Hindlimb muscle (tissue), 1 donor: ENCODE measurements around the gene CHD9. TPM values are rescaled to one million over a fixed set of nuclear protein-coding genes. Genes with fewer than 3 reads are reported as not detected.

Experiments used
- DNase-seq: peaks from one replicate; pipeline ENCODE4 v3.0.0-alpha.2; 2013
- polyA plus RNA-seq: library from polyadenylated mRNA; unstranded; fragments of 120-200 nt; gene quantifications from one replicate; pipeline ENCODE4 v1.2.1, GENCODE V29; 2013; ENCODE audit not compliant: insufficient read length

CHD9 gene
- polyA plus RNA-seq, 1 donor = 45.7 TPM

DNA sequence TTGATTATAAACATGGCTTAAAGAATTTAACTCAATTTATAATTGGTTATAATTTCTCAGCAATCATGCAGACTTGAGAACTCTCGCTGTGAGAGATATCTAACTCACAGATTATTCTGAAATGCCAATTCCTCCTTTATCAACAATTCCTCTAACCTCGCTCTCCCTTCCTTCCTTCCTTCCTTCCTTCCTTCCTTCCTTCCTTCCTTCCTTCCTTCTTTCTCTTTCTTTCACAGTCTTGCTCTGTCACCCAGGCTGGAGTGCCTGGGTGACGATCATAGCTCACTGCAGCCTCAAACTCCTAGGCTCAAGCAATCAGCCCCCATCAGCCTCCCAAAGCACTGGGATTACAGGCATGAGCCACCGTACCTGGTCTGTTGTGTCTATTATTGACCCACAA lies 42.4 kb downstream of the CHD9 start:
- no peak for DNase-seq

DNA sequence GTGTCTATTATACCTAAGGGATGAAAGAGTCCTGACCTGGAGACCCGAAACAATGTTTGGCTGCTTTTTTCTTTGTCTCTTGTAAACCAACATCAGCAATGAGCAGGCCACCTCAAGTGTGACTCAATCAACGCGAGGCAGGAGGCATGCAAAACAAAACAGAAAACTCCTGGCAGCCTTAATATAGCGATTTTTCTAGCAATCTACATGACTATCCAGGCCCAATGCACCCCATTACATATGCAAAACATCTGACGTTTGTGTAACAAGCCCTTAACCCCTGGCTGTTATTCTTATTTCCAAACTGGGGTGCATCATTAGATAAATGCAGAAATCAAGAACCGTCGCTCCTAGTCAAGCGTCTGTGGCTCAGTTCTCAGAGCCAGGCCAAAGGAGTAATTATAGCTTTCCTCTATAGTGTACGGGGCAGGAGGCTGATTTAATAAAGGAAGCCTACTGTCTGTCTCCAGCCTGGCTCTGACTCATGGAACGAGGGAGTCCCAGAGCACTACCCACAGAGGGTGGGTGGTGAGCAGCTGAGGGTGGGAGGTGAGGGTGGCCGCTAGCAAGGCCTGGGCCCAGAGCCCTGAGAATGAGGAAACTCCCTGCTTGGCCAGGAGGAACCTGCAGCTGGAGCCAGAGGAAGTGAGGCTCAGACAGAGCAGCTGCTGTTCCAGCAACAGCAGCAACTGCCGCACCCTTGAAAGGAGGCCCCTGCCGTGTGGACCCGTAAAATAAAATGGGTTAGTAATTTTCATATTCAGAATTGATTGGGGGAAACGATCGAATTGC lies 43.9 kb downstream of the CHD9 start:
- DNase-seq = peak; percentile 90

GRCh38 chr16:53099318-53100130 lies 44.7 kb downstream of the CHD9 start:
- peak; percentile 85 for DNase-seq

DNA sequence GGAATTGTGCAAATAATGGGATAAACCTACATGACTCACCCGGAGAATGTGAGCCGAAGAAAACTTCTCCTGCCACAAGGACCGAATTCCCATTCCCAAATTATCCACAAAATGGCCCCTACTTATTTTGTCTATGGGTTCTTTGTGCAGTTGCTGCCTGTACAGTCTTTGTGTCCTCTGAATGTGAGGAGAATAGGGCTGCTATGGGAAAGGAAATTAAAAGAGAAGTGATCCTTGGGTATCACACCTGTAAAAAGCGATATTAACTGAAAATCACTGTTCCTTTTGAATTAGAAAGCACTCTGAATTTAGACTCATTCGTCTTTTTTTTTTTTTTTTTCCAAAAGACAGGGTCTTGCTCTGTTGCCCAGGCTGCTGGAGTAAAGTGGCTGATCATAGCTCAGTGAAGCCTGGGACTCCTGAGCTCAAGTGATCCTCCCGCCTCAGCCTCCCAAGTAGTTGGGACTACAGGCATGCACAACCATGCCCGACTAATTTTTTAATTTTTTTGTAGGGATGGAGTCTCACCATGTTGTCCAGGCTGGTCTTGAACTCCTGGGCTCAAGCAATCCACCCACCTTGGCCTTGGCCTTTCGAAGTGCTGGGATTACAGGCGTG lies 45.4 kb downstream of the CHD9 start:
- DNase-seq = no peak

- no peak for DNase-seq
Observed at GRCh38 chr16:53100889-53101288, 46.1 kb downstream of the CHD9 start.

DNA sequence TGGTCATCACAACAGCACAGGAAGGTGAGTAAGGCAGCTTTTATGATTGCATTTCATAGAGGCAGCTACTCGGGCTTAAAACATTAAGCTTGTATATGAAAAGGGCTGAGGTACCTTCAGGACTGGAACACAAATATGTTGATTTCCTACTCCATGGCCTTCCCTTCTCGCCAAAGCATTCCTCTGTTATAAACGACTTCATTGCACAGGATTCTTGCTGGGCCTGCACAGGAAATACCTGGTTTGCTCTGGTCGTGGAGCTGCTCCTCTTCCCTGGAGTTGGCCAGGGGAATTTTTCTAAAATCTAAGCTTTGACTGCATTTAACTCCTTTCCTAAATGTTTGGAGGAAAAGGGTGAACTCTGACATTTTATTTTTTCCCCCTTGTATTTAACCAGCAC lies 49.0 kb downstream of the CHD9 start:
- DNase-seq = no peak

DNA sequence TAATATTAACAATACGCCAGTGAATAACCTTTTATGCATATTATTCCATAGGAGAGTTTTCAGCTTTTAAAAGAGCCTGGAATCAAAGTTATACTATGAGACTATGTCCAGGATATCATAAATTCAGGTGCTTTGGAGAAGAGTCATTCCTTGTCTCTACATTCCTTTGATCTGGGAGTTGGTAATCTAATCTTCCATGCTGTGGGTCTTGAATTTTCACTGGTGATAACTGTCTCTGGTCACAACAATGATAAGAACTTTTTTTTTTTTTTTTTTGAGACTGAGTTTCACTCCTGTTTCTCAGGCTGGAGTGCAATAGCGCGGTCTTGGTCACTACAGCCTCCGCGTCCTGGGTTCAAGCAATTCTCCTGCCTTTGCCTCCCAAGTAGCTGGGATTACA lies 50.8 kb downstream of the CHD9 start:
- DNase-seq = no peak

DNA sequence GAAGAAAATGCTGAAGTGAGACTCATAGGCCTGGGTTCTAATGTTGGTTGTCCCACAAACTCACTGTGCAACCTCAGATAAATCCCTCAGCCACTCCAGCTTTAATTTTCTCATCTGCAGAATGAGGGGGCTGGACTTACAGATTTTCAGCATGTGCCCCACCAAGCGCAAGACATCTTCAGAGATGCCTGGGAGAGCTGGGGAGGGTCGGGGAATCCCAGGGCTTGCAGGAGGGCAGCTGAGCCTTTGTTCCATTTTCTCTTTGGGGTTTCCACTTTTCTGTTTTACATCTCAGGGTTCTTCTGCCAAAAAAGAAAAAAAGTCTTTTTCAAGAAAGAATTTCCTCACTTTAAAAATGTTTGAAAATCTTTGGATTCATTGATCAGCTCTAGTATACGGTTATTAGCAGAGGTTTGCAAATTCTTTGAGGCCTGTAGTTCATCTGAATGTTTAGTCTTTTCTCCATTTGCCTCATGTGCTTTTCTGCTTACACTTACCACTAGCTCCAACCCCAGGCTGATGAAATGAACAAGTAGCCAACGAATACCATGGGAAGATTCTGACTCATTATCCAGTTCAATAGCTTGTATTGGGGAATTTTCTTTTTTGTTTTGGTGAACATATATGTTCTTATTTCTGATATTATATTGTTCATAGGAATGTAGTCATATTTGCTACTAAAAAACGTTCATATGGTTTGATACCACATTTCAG lies 56.4 kb downstream of the CHD9 start:
- no peak for DNase-seq

DNA sequence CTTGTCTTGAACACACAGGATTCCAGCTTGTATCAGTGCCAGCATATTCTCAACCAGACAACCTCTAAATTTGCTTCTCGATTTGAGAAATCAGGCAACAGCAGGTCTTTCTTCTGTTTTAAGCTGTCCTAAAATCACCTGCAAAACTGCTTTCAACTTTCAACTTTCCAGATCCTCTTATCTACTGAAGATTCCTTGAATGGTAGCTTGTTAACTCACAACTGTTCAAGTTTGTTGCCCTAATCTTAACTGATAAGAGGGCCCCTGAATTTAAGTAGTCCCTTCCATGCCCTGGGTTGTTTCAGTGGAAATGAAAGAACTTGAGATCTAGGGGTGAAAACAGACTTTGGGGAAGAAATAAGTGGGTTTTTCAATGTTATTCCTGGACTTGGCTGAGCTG lies 57.2 kb downstream of the CHD9 start:
- DNase-seq = no peak

GRCh38 chr16:53115047-53115446 lies 60.3 kb downstream of the CHD9 start:
- DNase-seq = no peak

DNA sequence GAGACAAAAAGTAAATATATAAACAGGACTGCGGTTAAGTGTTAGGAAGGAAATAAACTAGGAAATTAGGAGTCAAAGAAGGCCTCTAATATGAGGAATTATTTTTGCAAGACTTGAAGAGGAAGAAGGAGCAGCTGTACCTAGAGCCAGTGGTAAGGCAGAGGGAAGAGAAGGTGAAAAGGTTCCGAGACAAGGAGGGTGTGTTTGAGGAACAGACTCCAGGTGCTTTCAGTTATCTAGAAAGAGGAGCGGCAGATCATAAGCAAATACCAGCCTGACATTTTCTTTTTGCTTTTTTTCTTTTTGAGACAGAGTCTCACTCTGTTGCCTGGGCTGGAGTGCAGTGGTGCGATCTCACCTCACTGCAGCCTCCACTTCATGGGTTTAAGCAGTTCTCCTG lies 61.0 kb downstream of the CHD9 start:
- no peak for DNase-seq

GRCh38 chr16:53121043-53121620 lies 66.3 kb downstream of the CHD9 start:
- DNase-seq = no peak

- DNase-seq = no peak
Observed at GRCh38 chr16:53121661-53122060, 66.9 kb downstream of the CHD9 start.

DNA sequence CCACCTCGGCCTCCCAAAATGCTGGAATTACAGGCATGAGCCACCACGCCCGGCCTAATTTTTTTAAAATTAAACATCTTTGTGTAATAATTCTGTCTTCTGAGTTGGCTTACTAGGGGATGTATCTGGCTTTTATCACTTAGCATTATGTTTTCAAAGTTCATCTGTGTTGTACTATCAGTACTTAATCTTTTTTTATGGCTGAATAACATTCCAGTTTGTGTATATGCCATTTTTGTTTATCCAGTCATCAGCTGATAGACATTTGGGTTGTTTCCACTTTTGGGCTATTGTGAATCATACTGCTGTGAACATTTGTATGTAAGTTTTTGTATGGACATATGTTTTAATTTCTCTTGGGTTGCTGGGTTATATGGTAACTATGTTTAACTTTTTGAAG lies 69.0 kb downstream of the CHD9 start:
- no peak for DNase-seq

DNA sequence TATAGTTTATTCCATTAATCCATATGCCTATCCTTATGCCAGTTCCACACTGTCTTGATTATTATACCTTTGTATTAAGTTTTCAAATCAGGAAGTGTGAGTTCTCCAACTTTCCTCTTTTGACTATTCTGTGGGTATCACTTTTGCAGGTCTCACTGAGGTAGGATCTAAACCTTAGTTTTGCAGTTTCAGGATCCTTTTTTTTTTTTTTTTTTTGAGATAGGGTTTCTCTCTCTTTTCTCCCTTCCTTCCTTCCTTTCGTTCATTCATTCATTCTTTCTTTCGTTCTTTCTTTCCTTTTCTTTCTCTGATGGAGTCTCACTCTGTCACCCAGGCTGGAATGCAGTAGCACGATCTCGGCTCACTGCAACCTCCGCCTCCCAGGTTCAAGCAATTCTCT lies 71.6 kb downstream of the CHD9 start:
- DNase-seq = no peak

DNA sequence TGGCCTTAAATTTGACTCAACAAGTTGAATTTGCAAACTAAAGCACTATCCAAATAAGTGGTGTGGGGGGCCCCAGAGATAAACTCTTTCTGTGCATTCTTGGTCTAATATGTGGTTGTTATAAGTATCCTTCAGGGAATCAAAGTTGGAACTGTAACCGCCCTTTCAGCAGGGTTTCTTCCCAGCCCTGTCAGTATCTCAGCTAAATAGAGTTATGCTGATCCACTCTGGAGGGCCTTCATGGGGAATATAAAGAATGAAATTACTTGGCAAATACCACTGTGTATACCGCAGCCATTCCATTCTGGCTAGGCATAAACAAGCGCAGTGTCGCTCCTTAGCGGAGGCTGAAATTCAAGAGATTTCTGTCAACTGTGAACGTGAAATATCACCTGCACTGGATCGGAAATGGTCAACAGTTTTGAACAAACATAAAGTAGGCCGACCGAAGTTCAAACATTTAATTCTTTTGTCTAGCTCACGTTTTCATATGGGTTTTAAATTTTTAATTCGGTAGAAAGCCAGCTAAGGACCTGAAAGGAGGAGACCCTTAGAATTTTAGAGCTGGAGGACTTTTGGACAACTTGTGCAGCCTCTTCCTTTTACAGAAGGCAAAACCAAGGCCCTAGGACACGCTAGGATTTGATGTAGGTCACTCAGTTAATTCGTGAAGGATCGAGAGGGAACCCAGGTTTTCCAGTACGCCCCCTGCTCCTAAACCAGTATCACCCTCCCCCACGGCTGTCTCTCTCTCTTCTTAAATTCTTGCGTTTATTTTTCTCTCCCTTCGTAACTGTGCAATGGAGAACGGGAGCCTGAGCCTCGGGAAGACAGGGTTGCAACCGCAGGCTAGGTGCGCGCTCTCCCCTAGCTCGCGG lies 74.7 kb downstream of the CHD9 start:
- DNase-seq = peak; percentile 45

DNA sequence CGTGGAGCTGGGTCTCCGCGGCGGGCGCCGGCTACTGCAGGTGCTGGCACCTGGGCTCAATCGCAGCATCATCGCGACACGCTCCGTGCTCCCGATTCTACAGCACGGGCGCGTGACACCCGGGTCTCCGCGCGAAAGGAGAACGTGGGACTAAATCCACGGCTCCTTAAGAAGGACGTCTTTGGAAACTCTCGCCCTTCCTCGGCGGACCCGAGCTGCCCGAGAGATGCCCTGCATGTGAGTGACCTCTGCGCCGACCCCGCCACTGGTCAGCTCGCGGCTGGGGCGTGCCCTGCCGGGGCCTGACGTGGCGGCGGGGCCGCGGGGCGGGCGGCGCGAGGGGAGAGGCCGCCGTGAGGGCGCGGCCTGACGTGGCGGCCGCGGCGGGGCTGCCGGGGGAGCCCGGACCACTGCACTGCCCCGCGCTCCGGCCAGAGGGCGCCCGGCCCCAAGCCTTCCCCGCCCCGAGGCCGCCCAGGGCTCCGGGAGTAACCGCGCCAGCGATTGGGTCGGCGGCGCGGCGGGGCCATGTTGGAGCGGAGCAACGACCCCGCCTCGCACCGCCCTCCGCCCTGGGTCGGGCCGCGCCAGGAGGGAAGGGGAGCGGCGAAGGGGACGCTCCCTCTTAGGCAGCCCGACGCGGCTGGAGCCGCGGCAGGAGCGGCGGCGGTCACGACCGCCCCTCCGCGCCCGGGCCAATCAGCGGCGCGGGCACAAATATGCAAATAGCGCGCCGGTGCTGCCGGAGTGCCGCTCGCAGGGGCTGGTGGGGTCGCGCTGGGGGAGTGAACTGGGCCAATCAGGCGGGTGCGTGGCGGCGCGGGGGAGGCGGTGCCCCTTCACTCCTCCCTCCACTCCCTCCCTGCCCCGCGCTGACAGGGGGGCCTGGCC lies 75.6 kb downstream of the CHD9 start:
- peak; percentile 98 for DNase-seq

DNA sequence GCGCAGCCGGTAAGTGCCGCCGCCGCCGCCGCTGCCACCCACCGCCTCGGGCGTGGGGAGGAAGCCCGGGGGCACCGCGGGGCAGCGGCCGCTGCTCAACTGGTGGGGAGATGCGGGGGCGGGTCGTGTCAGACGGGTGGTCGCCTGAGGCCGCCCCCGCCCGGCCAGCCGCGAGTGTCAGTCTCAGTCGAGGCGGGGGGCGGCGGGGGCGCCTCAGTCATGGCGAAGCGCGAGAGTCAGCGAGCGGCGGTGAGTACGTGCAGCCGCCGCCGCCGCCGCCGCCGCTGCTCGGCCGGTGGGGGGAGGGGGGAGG lies 76.2 kb downstream of the CHD9 start:
- no peak for DNase-seq

GRCh38 chr16:53131363-53132071 lies 76.7 kb downstream of the CHD9 start:
- peak; percentile 52 for DNase-seq

- no peak for DNase-seq
Observed at GRCh38 chr16:53132406-53132805, 77.6 kb downstream of the CHD9 start.
